OCI-LY7 (cell line): ENCODE results near the gene ZMAT5.
"Not testable (repeated sequence)": the region's sequence is repeated elsewhere in the genome, so short reads cannot be mapped to it uniquely, and the experiment has no call there.

ENCODE experiments used
- CTCF ChIP-seq: fragments of 200-600 bp; sonication (generic); conservative IDR thresholded peaks from 2 replicates; pipeline ENCODE4 v1.5.1; 2014; ENCODE audit warnings: mild to moderate bottlenecking, antibody characterized with exemption, low read length, moderate library complexity, mixed read lengths
- EZH2phosphoT487 ChIP-seq: fragments of 200-600 bp; sonication (generic); IDR thresholded peaks from 2 replicates; pipeline ENCODE4 v1.6.1; 2018; ENCODE audit warnings: low read depth, borderline replicate concordance, mild to moderate bottlenecking, mixed run types, antibody characterized with exemption, low read length, moderate library complexity, mixed read lengths

GRCh38 chr22:29754658-29755395, 12.0 kb downstream of the ZMAT5 start:
- TF ChIP-seq CTCF, EZH2phosphoT487: not testable (repeated sequence)
